Stimulated activated CD8-positive, alpha-beta memory T cell treated with anti-CD3 and anti-CD28 coated beads, Interleukin-7, amount 100 ng/mL, for 48 hours (primary cell): ENCODE results near the gene GSTP1.
"Not testable (repeated sequence)": the region's sequence is repeated elsewhere in the genome, so short reads cannot be mapped to it uniquely, and the experiment has no call there.

Source experiments
- DNase-seq, 2 donors: peaks; one replicate each; pipeline ENCODE4 v3.0.0-alpha.2; 2020; ENCODE audit warnings: low read depth in 1 of 2; ENCODE audit errors: extremely low read depth in 1 of 2

The GSTP1 gene

DNA sequence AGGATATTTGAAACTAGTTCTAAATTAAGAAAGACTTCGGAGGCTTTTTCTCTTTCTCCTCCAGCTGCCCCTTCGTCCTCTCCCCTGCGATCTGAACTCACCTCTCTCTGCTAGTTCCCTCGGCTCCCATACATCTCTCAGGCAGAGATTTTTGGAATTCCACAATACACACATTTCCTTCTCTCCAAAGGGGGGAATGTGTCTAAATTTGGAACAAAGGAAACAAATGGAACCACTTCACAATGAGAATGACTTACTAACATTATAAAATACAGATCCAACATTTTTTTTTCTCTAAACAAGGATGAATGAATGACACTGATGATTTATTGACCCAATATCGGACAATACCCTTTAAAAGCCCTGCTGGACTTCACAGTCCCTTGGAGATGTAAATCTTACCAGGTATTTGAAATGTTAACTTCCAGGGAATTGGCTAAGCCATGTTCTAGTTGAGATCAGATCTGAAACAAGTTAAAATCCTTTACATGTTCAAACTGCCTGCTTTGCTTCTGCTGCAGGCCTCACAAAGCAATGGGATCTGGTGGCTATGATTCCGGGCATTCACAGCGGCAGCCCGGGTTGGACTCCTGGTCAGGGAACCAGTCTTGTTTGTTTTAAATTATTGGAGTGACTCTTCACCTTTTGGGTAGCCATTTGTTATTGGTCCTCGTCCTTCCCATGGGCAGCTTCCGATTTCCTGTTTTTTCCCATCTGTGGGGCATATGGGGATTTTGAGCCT lies 20.5 kb upstream of the GSTP1 start:
- DNase-seq, result no peak

DNA sequence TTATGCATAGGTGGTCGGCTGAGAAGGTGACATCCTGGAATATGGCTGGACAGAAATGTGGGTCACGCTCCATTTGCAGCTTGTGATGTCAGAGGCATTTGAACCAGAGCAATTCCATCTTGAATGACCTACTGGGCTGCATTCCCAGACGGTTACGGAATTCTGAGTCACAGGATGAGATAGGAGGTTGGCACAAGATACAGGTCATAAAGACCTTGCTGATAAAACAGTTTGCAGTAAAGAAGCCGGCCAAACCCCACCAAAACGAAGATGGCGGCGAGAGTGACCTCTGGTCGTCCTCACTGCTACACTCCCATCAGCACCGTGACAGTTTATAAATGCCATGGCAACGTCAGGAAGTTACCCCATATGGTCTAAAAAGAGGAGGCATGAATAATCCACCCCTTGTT lies 19.9 kb upstream of the GSTP1 start:
- not testable (repeated sequence) for DNase-seq

DNA sequence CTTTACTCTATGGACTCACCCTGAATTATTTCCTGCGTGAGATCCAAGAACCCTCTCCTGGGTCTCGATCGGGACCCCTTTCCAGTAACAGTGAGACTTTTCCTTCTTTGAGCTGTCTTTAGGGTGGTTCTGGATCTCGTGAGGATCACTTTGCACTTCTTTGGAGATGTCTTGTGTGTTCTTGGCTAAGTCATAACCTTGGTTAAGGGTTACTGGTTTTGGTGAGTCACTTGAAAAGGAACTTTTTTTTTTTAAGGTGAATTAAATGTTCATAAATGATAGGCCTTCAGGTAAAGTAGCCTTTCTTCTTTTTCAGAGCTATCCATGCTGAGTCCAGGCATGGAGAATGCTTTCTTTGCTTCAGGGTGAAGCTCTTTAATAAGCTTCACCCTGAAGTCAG lies 19.4 kb upstream of the GSTP1 start:
- DNase-seq, result no peak

DNA sequence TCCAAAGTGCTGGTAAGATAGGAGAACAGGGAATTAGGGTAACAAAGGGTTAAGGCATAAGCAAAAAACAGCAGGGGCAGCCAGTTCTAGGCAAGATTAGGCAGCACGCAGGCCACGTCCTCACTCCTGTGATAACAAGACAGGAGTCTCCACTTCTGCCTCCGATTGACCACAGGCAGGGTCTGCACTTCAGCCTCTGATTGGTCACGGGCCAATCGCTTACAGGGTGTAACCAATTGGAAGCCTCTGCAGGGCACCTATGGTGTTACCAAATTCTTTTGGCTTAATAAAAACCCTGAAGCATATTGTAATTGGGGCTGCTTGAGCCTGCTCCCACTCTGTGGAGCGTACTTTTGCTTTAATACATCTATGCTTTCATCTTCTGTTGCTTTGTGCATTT lies 12.2 kb upstream of the GSTP1 start:
- DNase-seq, result no peak

DNA sequence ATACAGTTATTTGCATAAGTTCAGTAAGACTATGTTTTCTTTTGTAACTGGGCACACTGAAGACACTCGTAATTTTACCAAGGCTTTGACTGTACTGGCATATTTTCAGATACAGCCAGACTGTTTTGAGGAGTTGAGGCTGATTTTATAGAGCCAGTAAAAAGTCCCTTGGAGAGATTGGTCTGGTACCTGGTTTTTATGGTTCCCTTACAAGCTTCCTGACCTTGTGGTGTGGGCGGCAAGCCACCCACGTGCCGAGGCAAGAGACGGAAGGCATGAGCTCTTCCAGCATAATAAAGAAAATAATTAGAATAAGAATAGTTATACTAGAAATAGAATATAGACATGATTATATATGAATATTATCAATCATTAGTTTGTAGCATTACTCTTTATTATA lies 11.3 kb upstream of the GSTP1 start:
- DNase-seq, result no peak

DNA sequence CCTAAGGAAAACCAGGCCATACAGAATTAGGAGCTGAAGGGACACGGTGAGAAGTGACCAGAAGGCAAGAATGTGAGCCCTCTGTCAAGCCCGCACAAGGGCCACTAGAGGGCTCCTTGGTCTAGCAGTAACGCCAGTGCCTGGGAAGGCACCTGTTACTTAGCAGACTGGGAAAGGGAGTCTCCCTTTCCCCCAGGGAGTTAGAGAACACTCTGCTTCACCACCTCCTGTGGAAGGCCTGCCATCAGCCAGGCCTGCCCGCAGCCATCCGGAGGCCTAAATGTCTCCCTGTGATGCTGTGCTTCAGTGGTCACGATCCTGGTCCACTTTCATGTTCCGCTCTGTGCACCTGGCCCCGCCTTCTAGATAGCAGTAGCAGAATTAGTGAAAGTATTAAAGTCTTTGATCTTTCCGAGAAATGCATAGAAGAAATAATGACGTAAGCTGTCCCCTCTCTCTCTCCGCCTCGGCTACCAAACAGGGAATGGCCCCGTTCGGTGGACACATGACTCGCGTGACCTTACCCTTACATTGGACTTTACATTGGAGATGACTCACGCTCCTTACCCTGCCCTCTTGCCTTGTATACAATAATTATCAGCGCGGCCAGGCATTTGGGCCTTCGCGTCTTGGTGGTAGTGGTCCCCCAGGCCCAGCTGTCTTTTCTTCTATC lies 10.7 kb upstream of the GSTP1 start:
- DNase-seq, result no peak

DNA sequence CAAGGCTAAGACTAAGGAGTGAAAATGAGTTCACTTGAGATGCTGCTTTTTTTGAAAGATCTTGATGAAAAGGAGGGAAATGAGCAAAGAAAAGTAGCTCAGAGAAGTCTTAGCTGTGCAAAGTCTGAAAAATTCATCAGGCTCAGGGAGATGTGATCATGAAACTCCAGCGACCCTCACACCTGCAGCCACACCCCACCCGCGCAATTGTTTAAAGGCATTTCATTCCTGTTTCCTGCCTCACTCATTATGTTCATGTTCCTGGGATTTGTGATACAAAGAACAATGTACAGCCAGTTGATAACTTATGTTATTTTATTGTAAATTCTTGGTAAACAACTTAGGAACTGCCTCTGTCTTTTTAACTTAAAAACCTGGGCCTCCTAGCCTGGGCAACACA lies 8.7 kb upstream of the GSTP1 start:
- no peak for DNase-seq

DNA sequence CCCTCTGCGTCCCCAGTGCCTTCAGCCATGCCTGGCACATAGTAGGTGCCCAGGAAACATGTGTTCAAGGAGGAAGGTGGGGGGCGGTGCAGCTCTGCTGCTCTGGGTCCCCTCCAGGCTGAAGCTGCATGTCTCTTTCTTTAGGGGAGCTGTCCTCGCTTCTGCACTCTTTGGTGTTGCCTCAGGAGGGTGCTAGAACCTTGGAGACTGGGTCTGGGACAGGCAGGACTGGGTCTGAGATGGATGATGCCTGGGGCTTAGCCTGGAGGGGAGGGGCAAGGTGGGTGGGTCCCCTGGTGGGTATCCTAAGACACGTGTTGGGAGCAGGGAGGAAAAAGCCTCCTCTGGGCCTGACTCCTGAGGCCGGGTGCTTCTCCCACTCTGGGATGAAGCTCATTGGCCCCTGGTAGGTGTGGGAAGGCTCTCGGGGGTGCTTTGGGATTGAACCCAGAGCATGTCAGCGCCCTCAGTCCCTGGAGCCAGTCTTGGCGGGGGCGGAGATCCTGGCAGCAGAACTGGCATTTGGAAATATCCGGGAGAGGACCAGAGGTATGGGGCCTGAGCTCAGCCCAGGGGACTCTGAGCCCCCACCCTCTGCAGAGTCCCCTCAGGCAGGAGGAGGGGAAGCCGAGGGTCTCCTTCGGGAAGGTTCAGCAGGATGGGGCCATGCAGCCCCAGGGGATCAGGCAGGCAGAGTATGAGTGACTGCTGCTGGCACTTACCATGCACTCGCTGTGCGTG lies 6.7 kb upstream of the GSTP1 start:
- DNase-seq, result no peak

DNA sequence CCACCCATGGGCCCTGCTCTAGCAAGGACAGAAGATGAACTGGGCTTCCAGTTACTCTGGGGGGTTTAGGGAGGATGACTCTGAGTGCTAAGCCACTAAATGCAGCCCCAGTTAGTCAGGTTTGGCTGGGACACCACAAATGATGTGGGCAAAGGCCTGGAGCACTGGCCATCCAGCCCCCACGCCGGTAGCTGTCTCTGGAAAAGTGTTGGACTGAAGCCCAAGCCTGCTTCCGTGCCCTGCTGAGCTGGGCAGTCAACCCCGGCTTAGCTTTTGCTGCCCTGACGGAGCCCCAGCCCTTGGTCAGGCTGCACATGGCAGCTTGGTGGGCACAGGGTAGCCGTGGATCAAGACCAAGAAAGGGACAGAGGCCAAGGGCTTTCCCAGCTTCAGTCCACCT lies 5.7 kb upstream of the GSTP1 start:
- DNase-seq, result no peak

DNA sequence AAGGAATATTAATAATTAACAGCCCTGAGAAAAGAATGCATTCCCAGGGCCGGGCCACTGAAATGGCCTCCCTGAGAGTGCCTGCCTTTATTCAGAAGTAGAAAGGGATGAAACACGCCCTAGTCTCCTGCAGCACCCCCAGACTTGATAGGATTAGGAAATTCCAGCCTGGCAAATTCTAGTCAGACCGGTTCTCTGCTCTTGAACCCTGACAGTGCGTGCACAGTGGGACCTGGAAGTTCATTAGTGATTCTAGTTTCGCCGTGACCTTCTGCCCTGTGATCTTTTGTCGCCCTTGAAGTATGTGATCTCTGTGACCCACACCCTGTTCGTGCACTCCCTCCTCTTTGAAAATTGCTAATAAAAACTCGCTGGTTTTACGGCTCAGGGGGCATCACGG lies 2.1 kb upstream of the GSTP1 start:
- no peak for DNase-seq

DNA sequence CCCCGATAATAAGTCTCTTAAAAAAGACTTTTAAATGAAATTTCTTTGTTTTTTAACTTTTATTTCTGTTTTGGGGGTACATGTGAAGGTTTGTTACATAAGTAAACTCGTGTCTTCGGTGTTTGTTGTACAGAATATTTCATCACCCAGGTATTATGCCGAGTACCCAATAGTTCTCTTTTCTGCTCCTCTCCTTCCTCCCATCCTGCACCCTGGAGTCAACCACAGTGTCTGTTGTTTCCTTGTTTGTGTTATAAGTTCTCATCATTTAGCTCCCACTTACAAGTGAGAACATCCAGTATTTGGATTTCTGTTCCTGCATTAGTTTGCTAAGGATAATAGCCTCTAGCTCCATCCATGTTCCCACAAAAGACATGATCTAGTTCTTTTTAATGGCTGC lies 1.6 kb upstream of the GSTP1 start:
- DNase-seq, result no peak

DNA sequence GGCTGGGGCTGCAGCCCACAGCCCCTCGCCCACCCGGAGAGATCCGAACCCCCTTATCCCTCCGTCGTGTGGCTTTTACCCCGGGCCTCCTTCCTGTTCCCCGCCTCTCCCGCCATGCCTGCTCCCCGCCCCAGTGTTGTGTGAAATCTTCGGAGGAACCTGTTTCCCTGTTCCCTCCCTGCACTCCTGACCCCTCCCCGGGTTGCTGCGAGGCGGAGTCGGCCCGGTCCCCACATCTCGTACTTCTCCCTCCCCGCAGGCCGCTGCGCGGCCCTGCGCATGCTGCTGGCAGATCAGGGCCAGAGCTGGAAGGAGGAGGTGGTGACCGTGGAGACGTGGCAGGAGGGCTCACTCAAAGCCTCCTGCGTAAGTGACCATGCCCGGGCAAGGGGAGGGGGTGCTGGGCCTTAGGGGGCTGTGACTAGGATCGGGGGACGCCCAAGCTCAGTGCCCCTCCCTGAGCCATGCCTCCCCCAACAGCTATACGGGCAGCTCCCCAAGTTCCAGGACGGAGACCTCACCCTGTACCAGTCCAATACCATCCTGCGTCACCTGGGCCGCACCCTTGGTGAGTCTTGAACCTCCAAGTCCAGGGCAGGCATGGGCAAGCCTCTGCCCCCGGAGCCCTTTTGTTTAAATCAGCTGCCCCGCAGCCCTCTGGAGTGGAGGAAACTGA lies 731 bp downstream of the GSTP1 start:
- no peak for DNase-seq

DNA sequence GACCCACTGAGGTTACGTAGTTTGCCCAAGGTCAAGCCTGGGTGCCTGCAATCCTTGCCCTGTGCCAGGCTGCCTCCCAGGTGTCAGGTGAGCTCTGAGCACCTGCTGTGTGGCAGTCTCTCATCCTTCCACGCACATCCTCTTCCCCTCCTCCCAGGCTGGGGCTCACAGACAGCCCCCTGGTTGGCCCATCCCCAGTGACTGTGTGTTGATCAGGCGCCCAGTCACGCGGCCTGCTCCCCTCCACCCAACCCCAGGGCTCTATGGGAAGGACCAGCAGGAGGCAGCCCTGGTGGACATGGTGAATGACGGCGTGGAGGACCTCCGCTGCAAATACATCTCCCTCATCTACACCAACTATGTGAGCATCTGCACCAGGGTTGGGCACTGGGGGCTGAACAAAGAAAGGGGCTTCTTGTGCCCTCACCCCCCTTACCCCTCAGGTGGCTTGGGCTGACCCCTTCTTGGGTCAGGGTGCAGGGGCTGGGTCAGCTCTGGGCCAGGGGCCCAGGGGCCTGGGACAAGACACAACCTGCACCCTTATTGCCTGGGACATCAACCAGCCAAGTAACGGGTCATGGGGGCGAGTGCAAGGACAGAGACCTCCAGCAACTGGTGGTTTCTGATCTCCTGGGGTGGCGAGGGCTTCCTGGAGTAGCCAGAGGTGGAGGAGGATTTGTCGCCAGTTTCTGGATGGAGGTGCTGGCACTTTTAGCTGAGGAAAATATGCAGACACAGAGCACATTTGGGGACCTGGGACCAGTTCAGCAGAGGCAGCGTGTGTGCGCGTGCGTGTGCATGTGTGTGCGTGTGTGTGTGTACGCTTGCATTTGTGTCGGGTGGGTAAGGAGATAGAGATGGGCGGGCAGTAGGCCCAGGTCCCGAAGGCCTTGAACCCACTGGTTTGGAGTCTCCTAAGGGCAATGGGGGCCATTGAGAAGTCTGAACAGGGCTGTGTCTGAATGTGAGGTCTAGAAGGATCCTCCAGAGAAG lies 1.6 kb downstream of the GSTP1 start:
- no peak for DNase-seq

DNA sequence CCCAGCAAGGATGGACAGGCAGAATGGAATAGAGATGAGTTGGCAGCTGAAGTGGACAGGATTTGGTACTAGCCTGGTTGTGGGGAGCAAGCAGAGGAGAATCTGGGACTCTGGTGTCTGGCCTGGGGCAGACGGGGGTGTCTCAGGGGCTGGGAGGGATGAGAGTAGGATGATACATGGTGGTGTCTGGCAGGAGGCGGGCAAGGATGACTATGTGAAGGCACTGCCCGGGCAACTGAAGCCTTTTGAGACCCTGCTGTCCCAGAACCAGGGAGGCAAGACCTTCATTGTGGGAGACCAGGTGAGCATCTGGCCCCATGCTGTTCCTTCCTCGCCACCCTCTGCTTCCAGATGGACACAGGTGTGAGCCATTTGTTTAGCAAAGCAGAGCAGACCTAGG lies 2.3 kb downstream of the GSTP1 start:
- no peak for DNase-seq

DNA sequence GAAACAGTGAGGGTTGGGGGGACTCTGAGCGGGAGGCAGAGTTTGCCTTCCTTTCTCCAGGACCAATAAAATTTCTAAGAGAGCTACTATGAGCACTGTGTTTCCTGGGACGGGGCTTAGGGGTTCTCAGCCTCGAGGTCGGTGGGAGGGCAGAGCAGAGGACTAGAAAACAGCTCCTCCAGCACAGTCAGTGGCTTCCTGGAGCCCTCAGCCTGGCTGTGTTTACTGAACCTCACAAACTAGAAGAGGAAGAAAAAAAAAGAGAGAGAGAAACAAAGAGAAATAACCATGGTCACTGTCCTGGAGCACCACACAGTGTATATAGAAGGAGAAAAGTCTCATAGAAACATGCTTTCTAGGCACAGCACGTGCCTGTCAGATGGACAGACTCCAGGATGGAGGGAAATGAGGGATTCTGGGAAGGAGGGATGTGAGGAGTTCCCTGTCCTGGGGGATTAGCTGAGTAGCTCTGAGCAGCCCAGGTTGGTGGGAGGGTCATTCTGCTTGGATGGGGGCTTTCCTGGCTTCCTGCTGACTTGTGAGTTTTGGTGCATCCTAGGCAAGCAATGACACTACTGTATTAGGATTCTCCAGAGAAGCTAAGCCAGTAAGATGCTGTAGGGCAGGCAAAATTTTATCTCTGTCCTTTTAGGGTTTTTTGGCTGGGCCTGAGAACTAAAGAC lies 3.1 kb downstream of the GSTP1 start:
- DNase-seq, result no peak

DNA sequence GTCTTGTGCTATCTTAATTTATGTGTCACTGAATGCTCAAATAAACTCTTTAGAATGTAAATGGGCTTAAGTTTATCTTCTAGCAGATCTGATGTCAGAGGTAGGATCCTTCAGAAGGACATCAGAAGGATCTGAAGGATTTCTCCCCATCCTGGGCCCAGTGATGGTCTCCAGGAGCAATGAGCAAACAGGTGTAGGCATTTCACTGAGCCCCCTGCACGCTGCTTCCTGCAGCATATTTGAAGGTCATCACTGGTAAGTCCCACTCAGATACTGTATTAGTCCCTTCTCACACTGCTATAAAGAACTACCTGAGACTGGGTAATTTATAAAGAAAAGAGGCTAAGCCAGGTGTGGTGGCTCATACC lies 4.5 kb downstream of the GSTP1 start:
- DNase-seq, result no peak

DNA sequence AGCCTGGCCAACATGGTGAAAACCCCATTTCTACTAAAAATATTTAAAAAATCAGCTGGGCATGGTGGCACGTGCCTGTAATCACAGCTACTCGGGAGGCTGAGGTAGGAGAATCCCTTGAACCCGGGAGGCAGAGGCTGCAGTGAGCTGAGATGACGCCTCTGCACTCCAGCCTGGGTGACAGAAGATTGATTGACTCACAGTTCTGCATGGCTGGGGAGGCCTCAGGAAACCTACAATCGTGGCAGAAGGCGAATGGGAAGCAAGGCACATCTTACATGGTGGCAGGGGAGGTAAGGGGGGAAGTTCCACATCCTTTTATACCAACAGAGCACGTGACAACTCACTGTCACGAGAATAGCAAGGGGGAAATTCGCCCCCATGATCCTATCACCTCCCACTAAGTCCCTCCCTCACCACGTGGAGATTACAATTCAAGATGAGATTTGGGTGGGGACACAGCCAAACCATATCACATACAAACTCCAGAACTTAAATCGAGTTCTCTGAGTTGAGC lies 5.3 kb downstream of the GSTP1 start:
- not testable (repeated sequence) for DNase-seq

DNA sequence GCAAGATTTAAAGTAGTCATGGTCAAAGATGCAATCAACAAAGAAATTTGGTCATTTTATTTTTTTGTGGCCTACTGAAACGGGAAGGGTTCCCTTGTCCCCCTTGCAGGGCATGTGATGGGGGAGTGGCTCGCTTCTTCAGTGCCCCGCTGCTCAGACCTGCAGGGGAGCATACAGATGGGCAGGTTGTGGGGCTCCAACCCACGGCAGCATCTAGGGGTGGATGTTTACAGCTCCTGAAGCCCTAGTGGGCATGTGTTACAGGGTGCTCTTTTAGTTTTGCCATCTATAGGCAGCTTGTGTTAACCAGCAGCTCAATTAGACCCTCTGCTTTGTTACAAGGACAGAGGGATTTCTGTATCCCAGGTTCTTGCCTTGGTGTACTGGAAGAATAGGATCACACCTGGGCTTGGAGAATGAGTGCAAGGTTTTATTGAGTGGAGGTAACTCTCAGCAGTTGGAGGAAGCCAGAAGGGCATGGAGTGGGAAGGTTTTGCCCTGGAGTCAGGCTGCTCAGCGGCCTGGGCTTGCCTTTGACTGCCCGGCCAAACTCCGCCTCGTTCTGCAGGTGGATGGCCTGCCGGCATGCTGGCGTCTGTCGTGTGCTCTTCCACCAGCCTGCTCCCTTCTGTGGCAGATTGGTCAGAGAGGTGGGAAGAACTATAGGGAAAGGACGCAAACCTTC lies 9.4 kb downstream of the GSTP1 start:
- no peak for DNase-seq

DNA sequence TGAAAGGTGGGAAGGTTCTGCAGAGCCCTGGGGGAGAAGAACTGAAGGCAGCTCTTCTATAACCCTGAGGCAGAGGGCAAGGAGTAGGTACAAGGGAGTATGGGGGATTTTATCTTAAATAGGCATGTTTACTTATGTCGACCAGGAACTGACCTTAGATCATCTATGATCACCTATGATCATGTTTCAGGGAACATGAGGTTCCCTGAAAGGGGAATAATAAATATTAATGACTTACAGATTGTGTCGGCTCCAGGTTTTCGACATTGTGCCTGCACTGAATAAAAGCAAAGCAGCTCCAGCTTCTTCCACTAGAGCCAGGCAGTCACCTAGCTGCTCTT lies 9.9 kb downstream of the GSTP1 start:
- DNase-seq, result no peak
